Measurements from ENCODE around the gene CEP83.

CEP83 gene

GRCh38 chr12:94280063-94280462 is 179.6 kb downstream of the CEP83 start:
- no peak for DNase-seq (ENCODE audit: low read depth in 1 of 2, low spot score in 1 of 2)
- H3K27me3 ChIP-seq (ENCODE audit: insufficient read depth, poor library complexity, severe bottlenecking) = no peaks in the 10 kb centered on the region
- no peak overlapping the region for H3K27ac ChIP-seq (replicated peaks)
- TF ChIP-seq GABPA (IDR thresholded peaks at IDR 0.05; ENCODE audit: low read depth) = no peak
- no peak for TF ChIP-seq SPI1 (IDR thresholded peaks at IDR 0.05; ENCODE audit: borderline replicate concordance, low read depth)
- no peak for TF ChIP-seq REST (IDR thresholded peaks at IDR 0.05; ENCODE audit: insufficient replicate concordance, low read depth)
- no peak for TF ChIP-seq POLR2AphosphoS5 (IDR thresholded peaks at IDR 0.05; ENCODE audit: low read depth)
- no peak for TF ChIP-seq CTCF (IDR thresholded peaks at IDR 0.05; ENCODE audit: insufficient read depth, low read length)
- H3K4me3 ChIP-seq (replicated peaks; ENCODE audit: insufficient read depth, low read length) = no peak overlapping the region

- TF ChIP-seq GABPA (IDR thresholded peaks at IDR 0.05; ENCODE audit: low read depth) (no peak), SPI1 (IDR thresholded peaks at IDR 0.05; ENCODE audit: borderline replicate concordance, low read depth) (no peak), CTCF (IDR thresholded peaks at IDR 0.05; ENCODE audit: insufficient read depth, low read length) (no peak), POLR2AphosphoS5 (IDR thresholded peaks at IDR 0.05; ENCODE audit: low read depth) (no peak), REST (IDR thresholded peaks at IDR 0.05; ENCODE audit: insufficient replicate concordance, low read depth) (no peak)
- DNase-seq (ENCODE audit: low read depth in 1 of 2, low spot score in 1 of 2) = no peak
- no peak overlapping the region for H3K27ac ChIP-seq (replicated peaks)
- no peaks in the 10 kb centered on the region for H3K27me3 ChIP-seq (ENCODE audit: insufficient read depth, poor library complexity, severe bottlenecking)
- H3K4me3 ChIP-seq (replicated peaks; ENCODE audit: insufficient read depth, low read length) = no peak overlapping the region
Observed at GRCh38 chr12:94277426-94278000, 182.2 kb downstream of the CEP83 start.

GRCh38 chr12:94276725-94277124 is 182.9 kb downstream of the CEP83 start:
- no peak for TF ChIP-seq SPI1 (IDR thresholded peaks at IDR 0.05; ENCODE audit: borderline replicate concordance, low read depth)
- no peak for TF ChIP-seq POLR2AphosphoS5 (IDR thresholded peaks at IDR 0.05; ENCODE audit: low read depth)
- TF ChIP-seq CTCF (IDR thresholded peaks at IDR 0.05; ENCODE audit: insufficient read depth, low read length) = no peak
- no peak for TF ChIP-seq GABPA (IDR thresholded peaks at IDR 0.05; ENCODE audit: low read depth)
- TF ChIP-seq REST (IDR thresholded peaks at IDR 0.05; ENCODE audit: insufficient replicate concordance, low read depth) = no peak
- Histone ChIP-seq H3K4me3 (replicated peaks; ENCODE audit: insufficient read depth, low read length) (no peak overlapping the region), H3K27me3 (ENCODE audit: insufficient read depth, poor library complexity, severe bottlenecking) (no peaks in the 10 kb centered on the region), H3K27ac (replicated peaks) (no peak overlapping the region)
- DNase-seq (ENCODE audit: low read depth in 1 of 2, low spot score in 1 of 2) = no peak
